Ishikawa (cell line): ENCODE results near the gene DOCK3.

ENCODE experiments used
- CEBPB ChIP-seq: IDR thresholded peaks from 2 replicates; pipeline ENCODE4 v1.6.1; 2012
- CREB1 ChIP-seq: IDR thresholded peaks from 2 replicates; pipeline ENCODE4 v1.6.1; 2012; ENCODE audit warnings: low read depth
- EGR1 ChIP-seq: IDR thresholded peaks from 2 replicates; pipeline ENCODE4 v1.6.1; 2012
- EP300 ChIP-seq: IDR thresholded peaks from 2 replicates; pipeline ENCODE4 v1.6.1; 2012; ENCODE audit warnings: borderline replicate concordance
- FOXM1 ChIP-seq: IDR thresholded peaks from 2 replicates; pipeline ENCODE4 v1.6.1; 2012; ENCODE audit warnings: low read depth, borderline replicate concordance
- NFIC ChIP-seq: IDR thresholded peaks from 2 replicates; pipeline ENCODE4 v1.6.1; 2012
- RAD21 ChIP-seq: IDR thresholded peaks from 2 replicates; pipeline ENCODE4 v1.6.1; 2012; ENCODE audit warnings: low read depth
- TAF1 ChIP-seq: IDR thresholded peaks from 2 replicates; pipeline ENCODE4 v1.6.1; 2012; ENCODE audit warnings: low read depth, mild to moderate bottlenecking
- TCF12 ChIP-seq: IDR thresholded peaks from 2 replicates; pipeline ENCODE4 v1.6.1; 2012; ENCODE audit warnings: low read depth
- TEAD4 ChIP-seq: IDR thresholded peaks from 2 replicates; pipeline ENCODE4 v1.6.1; 2012
- USF1 ChIP-seq: IDR thresholded peaks from 2 replicates; pipeline ENCODE4 v1.6.1; 2012
- YY1 ChIP-seq: IDR thresholded peaks from 2 replicates; pipeline ENCODE4 v1.6.1; 2012; ENCODE audit warnings: low read depth
- ZBTB7A ChIP-seq: IDR thresholded peaks from 2 replicates; pipeline ENCODE4 v1.6.1; 2012; ENCODE audit warnings: low read depth
- TF ChIP-seq, protein P1 (sequence below): IDR thresholded peaks from 2 replicates; pipeline ENCODE4 v1.6.1; 2012
- TF ChIP-seq, protein P2 (sequence below): IDR thresholded peaks from 2 replicates; pipeline ENCODE4 v1.6.1; 2012; ENCODE audit warnings: low read depth, mild to moderate bottlenecking

Gene DOCK3

DNA sequence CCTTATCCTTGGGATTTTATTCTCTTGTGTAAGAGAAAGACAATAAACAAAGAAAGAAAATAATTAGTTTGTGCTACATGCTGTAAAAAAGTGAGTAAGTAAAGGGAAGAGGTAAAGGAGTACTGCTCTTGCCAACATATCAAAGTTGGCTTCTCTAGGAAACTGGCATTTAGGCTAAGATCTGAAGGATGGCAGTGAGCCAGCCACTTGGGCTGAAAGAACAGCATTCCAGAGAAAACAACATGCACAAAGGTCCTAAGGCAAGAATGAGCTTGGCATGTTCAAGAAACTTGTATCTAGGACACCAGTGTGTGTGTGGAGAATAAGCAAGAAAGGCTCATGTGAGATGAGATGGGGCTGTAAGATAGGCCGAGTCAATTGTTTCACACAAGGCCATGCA is 464.9 kb downstream of the DOCK3 start:
- TF ChIP-seq RAD21 (no peak), TCF12 (no peak), TEAD4 (no peak), YY1 (no peak), ZBTB7A (no peak), FOXM1 (no peak), CEBPB (no peak), TAF1 (no peak), EGR1 (no peak), NFIC (no peak), EP300 (no peak), CREB1 (no peak), USF1 (no peak)
- TF ChIP-seq, protein P1, sequence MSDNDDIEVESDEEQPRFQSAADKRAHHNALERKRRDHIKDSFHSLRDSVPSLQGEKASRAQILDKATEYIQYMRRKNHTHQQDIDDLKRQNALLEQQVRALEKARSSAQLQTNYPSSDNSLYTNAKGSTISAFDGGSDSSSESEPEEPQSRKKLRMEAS: no peak
- TF ChIP-seq, protein P2, sequence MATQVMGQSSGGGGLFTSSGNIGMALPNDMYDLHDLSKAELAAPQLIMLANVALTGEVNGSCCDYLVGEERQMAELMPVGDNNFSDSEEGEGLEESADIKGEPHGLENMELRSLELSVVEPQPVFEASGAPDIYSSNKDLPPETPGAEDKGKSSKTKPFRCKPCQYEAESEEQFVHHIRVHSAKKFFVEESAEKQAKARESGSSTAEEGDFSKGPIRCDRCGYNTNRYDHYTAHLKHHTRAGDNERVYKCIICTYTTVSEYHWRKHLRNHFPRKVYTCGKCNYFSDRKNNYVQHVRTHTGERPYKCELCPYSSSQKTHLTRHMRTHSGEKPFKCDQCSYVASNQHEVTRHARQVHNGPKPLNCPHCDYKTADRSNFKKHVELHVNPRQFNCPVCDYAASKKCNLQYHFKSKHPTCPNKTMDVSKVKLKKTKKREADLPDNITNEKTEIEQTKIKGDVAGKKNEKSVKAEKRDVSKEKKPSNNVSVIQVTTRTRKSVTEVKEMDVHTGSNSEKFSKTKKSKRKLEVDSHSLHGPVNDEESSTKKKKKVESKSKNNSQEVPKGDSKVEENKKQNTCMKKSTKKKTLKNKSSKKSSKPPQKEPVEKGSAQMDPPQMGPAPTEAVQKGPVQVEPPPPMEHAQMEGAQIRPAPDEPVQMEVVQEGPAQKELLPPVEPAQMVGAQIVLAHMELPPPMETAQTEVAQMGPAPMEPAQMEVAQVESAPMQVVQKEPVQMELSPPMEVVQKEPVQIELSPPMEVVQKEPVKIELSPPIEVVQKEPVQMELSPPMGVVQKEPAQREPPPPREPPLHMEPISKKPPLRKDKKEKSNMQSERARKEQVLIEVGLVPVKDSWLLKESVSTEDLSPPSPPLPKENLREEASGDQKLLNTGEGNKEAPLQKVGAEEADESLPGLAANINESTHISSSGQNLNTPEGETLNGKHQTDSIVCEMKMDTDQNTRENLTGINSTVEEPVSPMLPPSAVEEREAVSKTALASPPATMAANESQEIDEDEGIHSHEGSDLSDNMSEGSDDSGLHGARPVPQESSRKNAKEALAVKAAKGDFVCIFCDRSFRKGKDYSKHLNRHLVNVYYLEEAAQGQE: no peak

- TF ChIP-seq TAF1: no peak
- TF ChIP-seq RAD21: no peak
- TF ChIP-seq, protein P1: no peak
- no peak for TF ChIP-seq ZBTB7A
- TF ChIP-seq, protein P2: no peak
- no peak for TF ChIP-seq EGR1
- TF ChIP-seq YY1: no peak
- no peak for TF ChIP-seq TEAD4
Measured at GRCh38 chr3:51141573-51141972, 466.8 kb downstream of the DOCK3 start.

DNA sequence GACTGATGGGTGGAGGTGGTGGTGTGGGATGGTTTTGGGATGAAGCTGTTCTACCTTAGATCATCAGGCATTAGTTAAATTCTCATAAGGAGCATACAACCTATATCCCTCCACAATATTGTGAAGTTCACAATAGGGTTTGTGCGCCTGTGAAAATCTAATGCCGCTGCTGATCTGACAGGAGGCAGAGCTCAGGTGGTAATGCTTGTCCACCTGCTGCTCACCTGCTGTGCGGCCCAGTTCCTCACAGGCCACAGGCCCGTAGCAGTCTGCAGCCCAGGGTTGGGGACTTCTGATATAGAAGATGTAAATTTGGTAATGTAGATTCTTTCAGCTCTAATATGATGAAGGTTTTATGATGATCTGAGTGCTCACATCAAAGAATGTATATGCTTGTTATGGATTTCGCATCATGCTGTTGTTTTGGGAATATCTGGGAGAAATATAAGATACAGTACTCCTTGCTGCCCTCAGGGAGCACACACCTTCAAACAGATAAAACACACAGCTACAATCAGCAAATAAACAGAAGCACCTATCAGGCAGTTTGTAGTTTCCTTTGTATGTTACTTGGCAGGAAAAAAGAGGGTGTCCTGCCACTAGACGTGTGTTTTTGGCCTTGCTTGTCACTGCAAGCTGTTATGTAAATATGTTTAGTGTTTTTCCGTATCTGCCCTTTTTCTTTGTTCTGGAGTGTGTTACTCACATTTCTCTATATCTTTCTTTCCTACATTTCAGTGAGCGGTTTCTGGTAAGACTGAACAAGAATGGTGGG is 471.3 kb downstream of the DOCK3 start:
- TF ChIP-seq RAD21 (no peak), TEAD4 (no peak), TAF1 (no peak), NFIC (no peak), YY1 (no peak), EGR1 (no peak), EP300 (no peak), USF1 (no peak)
- TF ChIP-seq, protein P1: no peak
- TF ChIP-seq, protein P2: no peak

GRCh38 chr3:51146781-51147180 is 472.1 kb downstream of the DOCK3 start:
- TF ChIP-seq, protein P2: no peak
- TF ChIP-seq TEAD4 (no peak), FOXM1 (no peak), ZBTB7A (no peak), EP300 (no peak), TAF1 (no peak), YY1 (no peak), CEBPB (no peak), NFIC (no peak), TCF12 (no peak), EGR1 (no peak), USF1 (no peak), RAD21 (no peak), CREB1 (no peak)
- TF ChIP-seq, protein P1: no peak
